H9 (cell line): ENCODE data around the gene RBFA. TPM values are rescaled to one million over a fixed set of nuclear protein-coding genes. Genes with fewer than 3 reads are reported as not detected.

Experiments used
- DNase-seq: peaks from one replicate; pipeline ENCODE4 v3.0.0-alpha.2; 2017
- H2AFZ ChIP-seq: one replicate; pipeline ENCODE4 v1.6.1; 2013; ENCODE audit warnings: mild to moderate bottlenecking, low read length, control low read depth, moderate library complexity
- H2AK5ac ChIP-seq: 2 replicates; pipeline ENCODE4 v1.6.1; 2013; ENCODE audit warnings: low read length, control low read depth, mixed read lengths; ENCODE audit not compliant: insufficient read length
- H2BK120ac ChIP-seq: one replicate; pipeline ENCODE4 v1.6.1; 2013; ENCODE audit warnings: low read depth, mild to moderate bottlenecking, low read length, control low read depth, inconsistent platforms; ENCODE audit not compliant: poor library complexity, severe bottlenecking
- H2BK12ac ChIP-seq: 2 replicates; pipeline ENCODE4 v1.6.1; 2013; ENCODE audit warnings: low read length, control low read depth, mixed read lengths, low read depth; ENCODE audit not compliant: insufficient read length
- H2BK15ac ChIP-seq: 2 replicates; pipeline ENCODE4 v1.6.1; 2013; ENCODE audit warnings: low read depth, low read length, control low read depth
- H2BK20ac ChIP-seq: one replicate; pipeline ENCODE4 v1.6.1; 2013; ENCODE audit warnings: low read depth, mild to moderate bottlenecking, low read length, control low read depth, inconsistent platforms; ENCODE audit not compliant: poor library complexity, severe bottlenecking
- H2BK5ac ChIP-seq: 2 replicates; pipeline ENCODE4 v1.6.1; 2013; ENCODE audit warnings: low read length, control low read depth, mixed read lengths; ENCODE audit not compliant: insufficient read length
- H3K14ac ChIP-seq: 2 replicates; pipeline ENCODE4 v1.6.1; 2013; ENCODE audit warnings: low read length, control low read depth; ENCODE audit not compliant: insufficient read depth
- H3K18ac ChIP-seq: 2 replicates; pipeline ENCODE4 v1.6.1; 2013; ENCODE audit warnings: low read depth, mild to moderate bottlenecking, mixed read lengths, low read length, control low read depth; ENCODE audit not compliant: insufficient read length
- H3K23ac ChIP-seq: 2 replicates; pipeline ENCODE4 v1.6.1; 2013; ENCODE audit warnings: low read length, control low read depth, mixed read lengths, low read depth; ENCODE audit not compliant: insufficient read length
- H3K23me2 ChIP-seq: 2 replicates; pipeline ENCODE4 v1.6.1; 2013; ENCODE audit warnings: low read depth, mild to moderate bottlenecking, mixed read lengths, low read length, control low read depth; ENCODE audit not compliant: insufficient read length, poor library complexity, severe bottlenecking
- H3K27ac ChIP-seq: 2 replicates; pipeline ENCODE4 v1.5.1; 2013; ENCODE audit warnings: low read length, control low read depth, mixed read lengths, low read depth; ENCODE audit not compliant: insufficient read length
- H3K27me3 ChIP-seq: 2 replicates; pipeline ENCODE4 v1.6.1; 2013; ENCODE audit warnings: low read length, control low read depth, inconsistent platforms; ENCODE audit not compliant: insufficient read depth
- H3K4ac ChIP-seq: 2 replicates; pipeline ENCODE4 v1.6.1; 2013; ENCODE audit warnings: low read depth, mild to moderate bottlenecking, control low read depth, inconsistent platforms, low read length, moderate library complexity
- H3K4me1 ChIP-seq: 2 replicates; pipeline ENCODE4 v1.6.1; 2013; ENCODE audit warnings: low read length, control low read depth, inconsistent platforms; ENCODE audit not compliant: insufficient read depth
- H3K4me2 ChIP-seq: 2 replicates; pipeline ENCODE4 v1.6.1; 2013; ENCODE audit warnings: low read length, control low read depth, mixed read lengths; ENCODE audit not compliant: insufficient read length, insufficient read depth
- H3K56ac ChIP-seq: 2 replicates; pipeline ENCODE4 v1.6.1; 2013; ENCODE audit warnings: low read depth, mild to moderate bottlenecking, mixed read lengths, low read length, control low read depth; ENCODE audit not compliant: insufficient read length
- H3K79me1 ChIP-seq: 2 replicates; pipeline ENCODE4 v1.6.1; 2013; ENCODE audit warnings: low read depth, mild to moderate bottlenecking, moderate library complexity, low read length, control low read depth, inconsistent platforms; ENCODE audit not compliant: insufficient read depth, poor library complexity, severe bottlenecking
- H3K79me2 ChIP-seq: 2 replicates; pipeline ENCODE4 v1.6.1; 2013; ENCODE audit warnings: low read length, control low read depth, inconsistent platforms; ENCODE audit not compliant: insufficient read depth
- H3K9ac ChIP-seq: 2 replicates; pipeline ENCODE4 v1.6.1; 2013; ENCODE audit warnings: low read length, control low read depth, mixed read lengths; ENCODE audit not compliant: insufficient read length; ENCODE audit errors: extremely low read depth
- H3K9me3 ChIP-seq: one replicate; pipeline ENCODE4 v1.6.1; 2013; ENCODE audit warnings: low read depth, low read length, inconsistent platforms; ENCODE audit not compliant: control insufficient read depth
- H3T11ph ChIP-seq: one replicate; pipeline ENCODE4 v1.6.1; 2013; ENCODE audit warnings: mild to moderate bottlenecking, low read length, control low read depth, inconsistent platforms
- H4K20me1 ChIP-seq: one replicate; pipeline ENCODE4 v1.6.1; 2013; ENCODE audit not compliant: control insufficient read depth, insufficient read length, insufficient read depth
- H4K5ac ChIP-seq: 2 replicates; pipeline ENCODE4 v1.6.1; 2013; ENCODE audit warnings: low read depth, mild to moderate bottlenecking, mixed read lengths, low read length, control low read depth; ENCODE audit not compliant: insufficient read length
- H4K8ac ChIP-seq: replicated peaks from 2 replicates; pipeline ENCODE4 v1.6.1; 2013; ENCODE audit warnings: low read length, control low read depth, mixed read lengths, low read depth; ENCODE audit not compliant: insufficient read length
- H4K91ac ChIP-seq: 2 replicates; pipeline ENCODE4 v1.6.1; 2013; ENCODE audit warnings: low read depth, mild to moderate bottlenecking, moderate library complexity, mixed read lengths, low read length, control low read depth; ENCODE audit not compliant: insufficient read length
- H3K27ac Mint-ChIP-seq, 3 experiments: 2 replicates in 2 of 3; 3 replicates in 1 of 3; pipeline ENCODE4 v1.8.0; 2020 to 2021; ENCODE audit warnings: mixed read lengths in 3 of 3, mild to moderate bottlenecking in 1 of 3, moderate library complexity in 1 of 3
- H3K27me3 Mint-ChIP-seq: 2 replicates; pipeline ENCODE4 v1.8.0; 2021; ENCODE audit warnings: low read depth, mild to moderate bottlenecking, moderate library complexity, mixed read lengths
- H3K36me3 Mint-ChIP-seq, 3 experiments: 2 replicates in 2 of 3; 3 replicates in 1 of 3; pipeline ENCODE4 v1.8.0; 2020 to 2021; ENCODE audit warnings: low read depth in 3 of 3, mixed read lengths in 3 of 3; ENCODE audit not compliant: insufficient read depth in 1 of 3
- H3K4me1 Mint-ChIP-seq, 2 experiments: 2 replicates each; pipeline ENCODE4 v1.8.0; 2020; ENCODE audit warnings: mixed read lengths in 2 of 2
- H3K4me3 Mint-ChIP-seq, 2 experiments: 2 replicates in 1 of 2; 3 replicates in 1 of 2; pipeline ENCODE4 v1.8.0; 2020 to 2021; ENCODE audit warnings: mild to moderate bottlenecking in 2 of 2, mixed read lengths in 2 of 2, moderate library complexity in 1 of 2
- H3K9me3 Mint-ChIP-seq, 2 experiments: 2 replicates in 1 of 2; 3 replicates in 1 of 2; pipeline ENCODE4 v1.8.0; 2020; ENCODE audit warnings: mild to moderate bottlenecking in 2 of 2, mixed read lengths in 2 of 2, moderate library complexity in 1 of 2
- WGBS: extraction: QIAGEN DNeasy Blood & Tissue Kit; methylation state at CpG from one replicate; pipeline ENCODE4 v1.1.7; 2013; ENCODE audit warnings: missing lambda C conversion rate, low lambda C conversion rate, mixed read lengths; ENCODE audit not compliant: insufficient read length; ENCODE audit errors: extremely low coverage; 5-methylcytosine and 5-hydroxymethylcytosine counted together
- total RNA-seq: library from RNA; stranded (reverse); gene quantifications from 2 replicates; pipeline ENCODE4 v1.2.1, GENCODE V29; 2021
- TF ChIP-seq, protein P1 (sequence below): fragments of 200-600 bp; sonication (generic); conservative IDR thresholded peaks from 3 replicates; pipeline ENCODE4 v1.8.0; 2021; ENCODE audit warnings: antibody characterized with exemption, mild to moderate bottlenecking

Gene RBFA
- total RNA-seq, 1 experiment from 2014 or later, result 42.5 TPM

DNA sequence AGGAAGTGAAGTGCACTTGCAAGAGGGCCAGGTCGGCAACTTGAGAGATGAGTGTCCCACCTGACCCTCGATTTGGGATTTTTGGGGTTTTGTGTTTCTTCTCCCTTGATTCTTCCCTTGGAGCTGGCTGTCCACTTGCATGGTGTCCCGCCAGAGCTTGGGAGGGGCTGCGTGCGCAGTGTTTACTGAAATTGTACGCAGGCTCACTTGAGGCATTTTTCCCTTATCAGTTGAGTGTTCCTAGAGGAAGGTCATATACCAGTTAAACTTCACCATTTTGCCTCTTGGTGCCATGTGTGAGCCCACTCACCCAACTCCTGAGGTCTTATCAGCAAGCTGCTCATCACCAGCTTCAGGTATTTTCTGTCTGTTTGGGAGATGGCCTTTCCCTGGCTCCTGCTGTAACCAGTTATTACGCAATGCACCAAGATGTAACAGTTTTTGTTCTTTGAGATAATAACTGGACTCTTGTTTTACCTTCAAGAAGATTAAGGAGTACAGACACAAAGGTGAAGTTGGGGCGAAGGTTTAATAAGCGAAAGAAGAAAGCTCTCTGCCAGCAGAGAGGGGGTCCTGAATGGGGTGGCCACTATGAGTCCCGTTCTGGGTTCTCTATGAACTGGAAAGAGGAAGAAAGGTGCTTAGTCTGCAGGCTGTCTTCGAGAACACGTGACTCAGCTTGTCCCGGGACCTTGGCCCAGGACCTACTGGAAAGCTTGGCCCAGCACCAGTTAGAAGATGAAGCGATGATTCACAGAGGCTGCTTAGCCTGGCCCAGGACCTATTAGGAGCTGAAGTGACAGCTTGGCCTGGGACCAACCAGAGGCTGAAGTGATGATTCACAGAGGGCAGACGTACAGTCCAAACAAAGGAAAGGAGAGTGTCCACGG is 24.3 kb upstream of the RBFA start:
- Mint-ChIP-seq H3K27ac (no peak overlapping the region), H3K4me1 (peaks cover 13 to 17% of the 10 kb centered on the region in 2 experiments), H3K27me3 (no peaks in the 10 kb centered on the region; the same call in 1 of the 2 replicates), H3K36me3 (peaks cover 10 to 37% (median 12%) of the 10 kb centered on the region in 3 experiments), H3K9me3 (peaks cover 66 to 70% of the 10 kb centered on the region in 2 experiments), H3K4me3 (no peak overlapping the region)
- H3K23me2 ChIP-seq, result no peaks in the 10 kb centered on the region
- H3K14ac ChIP-seq, result no peak overlapping the region
- H3K79me1 ChIP-seq, result no peaks in the 10 kb centered on the region
- H4K8ac ChIP-seq, result no peak overlapping the region
- no peaks in the 10 kb centered on the region for H3K9me3 ChIP-seq
- H4K91ac ChIP-seq, result no peak overlapping the region
- no peak overlapping the region for H2BK120ac ChIP-seq
- no peak overlapping the region for H2BK12ac ChIP-seq
- H2BK20ac ChIP-seq, result no peak overlapping the region
- H3T11ph ChIP-seq, result no peak overlapping the region
- no peaks in the 10 kb centered on the region for H3K27me3 ChIP-seq
- no peaks in the 10 kb centered on the region; the same call in 1 of the 2 replicates for H3K4me1 ChIP-seq
- no peak overlapping the region for H3K23ac ChIP-seq
- H3K79me2 ChIP-seq, result no peaks in the 10 kb centered on the region
- no peak overlapping the region for H4K5ac ChIP-seq
- H3K4me2 ChIP-seq, result no peak overlapping the region
- no peak overlapping the region for H3K27ac ChIP-seq
- H2BK5ac ChIP-seq, result no peak overlapping the region
- no peak overlapping the region for H2BK15ac ChIP-seq
- TF ChIP-seq, protein P1, sequence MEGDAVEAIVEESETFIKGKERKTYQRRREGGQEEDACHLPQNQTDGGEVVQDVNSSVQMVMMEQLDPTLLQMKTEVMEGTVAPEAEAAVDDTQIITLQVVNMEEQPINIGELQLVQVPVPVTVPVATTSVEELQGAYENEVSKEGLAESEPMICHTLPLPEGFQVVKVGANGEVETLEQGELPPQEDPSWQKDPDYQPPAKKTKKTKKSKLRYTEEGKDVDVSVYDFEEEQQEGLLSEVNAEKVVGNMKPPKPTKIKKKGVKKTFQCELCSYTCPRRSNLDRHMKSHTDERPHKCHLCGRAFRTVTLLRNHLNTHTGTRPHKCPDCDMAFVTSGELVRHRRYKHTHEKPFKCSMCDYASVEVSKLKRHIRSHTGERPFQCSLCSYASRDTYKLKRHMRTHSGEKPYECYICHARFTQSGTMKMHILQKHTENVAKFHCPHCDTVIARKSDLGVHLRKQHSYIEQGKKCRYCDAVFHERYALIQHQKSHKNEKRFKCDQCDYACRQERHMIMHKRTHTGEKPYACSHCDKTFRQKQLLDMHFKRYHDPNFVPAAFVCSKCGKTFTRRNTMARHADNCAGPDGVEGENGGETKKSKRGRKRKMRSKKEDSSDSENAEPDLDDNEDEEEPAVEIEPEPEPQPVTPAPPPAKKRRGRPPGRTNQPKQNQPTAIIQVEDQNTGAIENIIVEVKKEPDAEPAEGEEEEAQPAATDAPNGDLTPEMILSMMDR, result no peak
- H2AK5ac ChIP-seq, result no peak overlapping the region
- no peak overlapping the region for H3K9ac ChIP-seq
- no peak for DNase-seq
- no peak overlapping the region for H3K18ac ChIP-seq
- no peak overlapping the region for H2AFZ ChIP-seq
- H3K4ac ChIP-seq, result no peak overlapping the region
- no CpG with 5 or more reads among the region's 16 CpGs for WGBS
- no peaks in the 10 kb centered on the region for H4K20me1 ChIP-seq
- no peak overlapping the region for H3K56ac ChIP-seq
